Keratinocyte (primary cell): ENCODE data around the gene PSMD14. TPM values are rescaled to one million over a fixed set of nuclear protein-coding genes. Genes with fewer than 3 reads are reported as not detected.

Experiments used
- DNase-seq: peaks from one replicate; pipeline ENCODE4 v3.0.0-alpha.2; 2011; ENCODE audit warnings: low read depth, missing footprints, low spot score
- FAIRE-seq: peaks from 2 replicates; lab custom pipeline; 2011; peaks lifted over from hg19 to GRCh38; lab: Jason Lieb, UNC
- H2AFZ ChIP-seq: 2 replicates; pipeline ENCODE4 v1.6.0; 2012; ENCODE audit warnings: low read length, control low read depth, inconsistent platforms; ENCODE audit not compliant: control insufficient read depth
- H3K27ac ChIP-seq: 2 replicates; pipeline ENCODE4 v1.5.1; 2011; ENCODE audit warnings: low read length; ENCODE audit not compliant: control insufficient read depth, insufficient read depth
- H3K27me3 ChIP-seq: 3 replicates; pipeline ENCODE4 v1.6.0; 2011; ENCODE audit warnings: low read length; ENCODE audit not compliant: control insufficient read depth, insufficient read depth; ENCODE audit errors: extremely low read depth
- H3K36me3 ChIP-seq, 2 experiments: 2 replicates in 1 of 2; 3 replicates in 1 of 2; pipeline ENCODE4 v1.5.1; 2011; ENCODE audit warnings: low read length in 2 of 2, mild to moderate bottlenecking in 1 of 2; ENCODE audit not compliant: control insufficient read depth in 2 of 2, insufficient read depth in 2 of 2; ENCODE audit errors: extremely low read depth in 1 of 2
- H3K4me1 ChIP-seq: 3 replicates; pipeline ENCODE4 v1.5.1; 2011; ENCODE audit warnings: low read length; ENCODE audit not compliant: control insufficient read depth, insufficient read depth; ENCODE audit errors: extremely low read depth
- H3K4me2 ChIP-seq: 3 replicates; pipeline ENCODE4 v1.6.0; 2011; ENCODE audit warnings: low read depth, low read length; ENCODE audit not compliant: control insufficient read depth, insufficient read depth; ENCODE audit errors: extremely low read depth
- H3K4me3 ChIP-seq, 3 experiments: fragments of 200-600 bp in 1 of 3; sonication (generic) in 1 of 3; 2 replicates in 2 of 3; 3 replicates in 1 of 3; pipeline ENCODE4 v1.5.1; 2011 to 2016; ENCODE audit warnings: low read length in 3 of 3, mild to moderate bottlenecking in 3 of 3, control low read depth in 2 of 3, inconsistent platforms in 1 of 3, low read depth in 1 of 3, mixed read lengths in 1 of 3, mixed run types in 1 of 3, moderate library complexity in 1 of 3; ENCODE audit not compliant: control insufficient read depth in 2 of 3, insufficient read depth in 2 of 3; ENCODE audit errors: extremely low read depth in 1 of 3
- H3K79me2 ChIP-seq: 2 replicates; pipeline ENCODE4 v1.6.0; 2012; ENCODE audit warnings: low read length; ENCODE audit not compliant: control insufficient read depth, insufficient read depth
- H3K9ac ChIP-seq: 3 replicates; pipeline ENCODE4 v1.6.0; 2011; ENCODE audit warnings: low read length; ENCODE audit not compliant: control insufficient read depth, insufficient read depth; ENCODE audit errors: extremely low read depth
- H3K9me1 ChIP-seq: 3 replicates; pipeline ENCODE4 v1.6.0; 2011; ENCODE audit warnings: low read length; ENCODE audit not compliant: control insufficient read depth, insufficient read depth; ENCODE audit errors: extremely low read depth
- H3K9me3 ChIP-seq: 2 replicates; pipeline ENCODE4 v1.5.1; 2012; ENCODE audit warnings: low read depth, low read length; ENCODE audit not compliant: control insufficient read depth
- H4K20me1 ChIP-seq: 3 replicates; pipeline ENCODE4 v1.6.0; 2011; ENCODE audit warnings: low read length; ENCODE audit not compliant: control insufficient read depth, insufficient read depth; ENCODE audit errors: extremely low read depth
- EZH2 ChIP-seq: IDR thresholded peaks from one replicate; pipeline ENCODE4 v1.6.1; 2012; ENCODE audit warnings: inconsistent platforms, mild to moderate bottlenecking, low read length, moderate library complexity
- dilution Hi-C: fragments of 300-500 bp; cut with MboI; formaldehyde crosslinking; loops from one replicate; pipeline ENCODE4 v1.7.0; 2020; ENCODE audit warnings: low sequenced_read_pairs; ENCODE audit not compliant: extremely low pct_ligation_motif_present
- polyA plus RNA-seq, 5 experiments: library from polyadenylated mRNA; depleted of rRNA in 3 of 5; stranded (reverse) in 3 of 5; stranded (forward) in 1 of 5; unstranded in 1 of 5; fragments of >200 nt; gene quantifications; 1 replicate in 1 of 5; 2 replicates in 3 of 5; 3 replicates in 1 of 5; pipeline versions ENCODE4 v1.2.1 to v1.2.3, GENCODE V29; 2011 to 2012; ENCODE audit warnings: missing spikeins in 2 of 5, low read depth in 1 of 5, low replicate concordance in 1 of 5
- TF ChIP-seq, protein P1 (sequence below), 3 experiments: IDR thresholded peaks in 1 of 3; conservative IDR thresholded peaks in 1 of 3; optimal IDR thresholded peaks in 1 of 3; 2 replicates in 2 of 3; 3 replicates in 1 of 3; pipeline versions ENCODE3 to v1.5.1; 2011; ENCODE audit warnings: low read length in 3 of 3, mild to moderate bottlenecking in 3 of 3, moderate library complexity in 2 of 3, control low read depth in 1 of 3, inconsistent platforms in 1 of 3; ENCODE audit not compliant: insufficient read depth in 2 of 3; ENCODE audit errors: extremely low read depth in 1 of 3

The PSMD14 gene
- polyA plus RNA-seq, 1 donor (not counting 4 experiments of a cell fraction or from before 2014, with no cell fraction given): 136 TPM

DNA sequence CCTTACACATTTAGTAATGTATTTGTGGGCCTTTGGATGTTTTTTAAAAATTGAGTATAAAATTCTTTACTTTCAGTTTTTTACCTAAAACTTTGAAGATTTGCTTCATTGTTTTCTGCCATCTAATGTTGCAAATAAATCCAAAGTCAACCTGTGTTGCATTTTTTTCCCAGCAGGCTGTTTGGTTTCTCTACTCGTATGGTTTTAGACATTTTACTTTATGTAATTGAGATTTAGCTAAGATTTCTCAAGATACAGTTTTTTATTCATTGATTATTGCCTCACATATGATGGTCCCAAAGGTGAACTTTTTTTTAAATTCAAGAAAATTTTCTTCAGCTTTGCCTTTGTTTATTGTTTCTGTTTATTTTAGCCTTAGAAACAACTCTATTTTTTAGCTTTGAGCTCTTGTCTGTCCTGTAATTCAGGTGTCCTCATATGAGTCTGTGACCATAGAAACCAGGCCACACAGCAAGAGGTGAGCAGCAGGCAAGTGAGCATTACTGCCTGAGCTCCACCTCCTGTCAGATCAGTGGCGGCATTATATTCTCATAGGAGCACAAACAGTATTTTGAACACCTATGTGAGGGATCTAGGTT lies 54.4 kb downstream of the PSMD14 start:
- H3K9ac ChIP-seq: no peak overlapping the region
- no peaks in the 10 kb centered on the region for H3K27me3 ChIP-seq
- H3K79me2 ChIP-seq: peaks cover 47% of the 10 kb centered on the region
- H4K20me1 ChIP-seq: no peaks in the 10 kb centered on the region
- no peak overlapping the region for H3K4me3 ChIP-seq
- TF ChIP-seq, protein P1, sequence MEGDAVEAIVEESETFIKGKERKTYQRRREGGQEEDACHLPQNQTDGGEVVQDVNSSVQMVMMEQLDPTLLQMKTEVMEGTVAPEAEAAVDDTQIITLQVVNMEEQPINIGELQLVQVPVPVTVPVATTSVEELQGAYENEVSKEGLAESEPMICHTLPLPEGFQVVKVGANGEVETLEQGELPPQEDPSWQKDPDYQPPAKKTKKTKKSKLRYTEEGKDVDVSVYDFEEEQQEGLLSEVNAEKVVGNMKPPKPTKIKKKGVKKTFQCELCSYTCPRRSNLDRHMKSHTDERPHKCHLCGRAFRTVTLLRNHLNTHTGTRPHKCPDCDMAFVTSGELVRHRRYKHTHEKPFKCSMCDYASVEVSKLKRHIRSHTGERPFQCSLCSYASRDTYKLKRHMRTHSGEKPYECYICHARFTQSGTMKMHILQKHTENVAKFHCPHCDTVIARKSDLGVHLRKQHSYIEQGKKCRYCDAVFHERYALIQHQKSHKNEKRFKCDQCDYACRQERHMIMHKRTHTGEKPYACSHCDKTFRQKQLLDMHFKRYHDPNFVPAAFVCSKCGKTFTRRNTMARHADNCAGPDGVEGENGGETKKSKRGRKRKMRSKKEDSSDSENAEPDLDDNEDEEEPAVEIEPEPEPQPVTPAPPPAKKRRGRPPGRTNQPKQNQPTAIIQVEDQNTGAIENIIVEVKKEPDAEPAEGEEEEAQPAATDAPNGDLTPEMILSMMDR (optimal IDR thresholded peaks at IDR 0.05 in 1 of 3, IDR thresholded peaks at IDR 0.05 in 1 of 3, conservative IDR thresholded peaks at IDR 0.05 in 1 of 3; ENCODE audit: extremely low read depth in 1 of 3, insufficient read depth in 2 of 3, low read length in 3 of 3): no peak
- TF ChIP-seq EZH2: no peak
- H2AFZ ChIP-seq: no peak overlapping the region
- no peaks in the 10 kb centered on the region for H3K36me3 ChIP-seq
- no peaks in the 10 kb centered on the region for H3K9me1 ChIP-seq
- H3K27ac ChIP-seq: no peak overlapping the region
- no peaks in the 10 kb centered on the region for H3K9me3 ChIP-seq
- H3K4me1 ChIP-seq: peaks cover 13% of the 10 kb centered on the region
- H3K4me2 ChIP-seq: no peak overlapping the region
- no peak for DNase-seq
- no peak for FAIRE-seq
- dilution Hi-C loops: no loop called here

DNA sequence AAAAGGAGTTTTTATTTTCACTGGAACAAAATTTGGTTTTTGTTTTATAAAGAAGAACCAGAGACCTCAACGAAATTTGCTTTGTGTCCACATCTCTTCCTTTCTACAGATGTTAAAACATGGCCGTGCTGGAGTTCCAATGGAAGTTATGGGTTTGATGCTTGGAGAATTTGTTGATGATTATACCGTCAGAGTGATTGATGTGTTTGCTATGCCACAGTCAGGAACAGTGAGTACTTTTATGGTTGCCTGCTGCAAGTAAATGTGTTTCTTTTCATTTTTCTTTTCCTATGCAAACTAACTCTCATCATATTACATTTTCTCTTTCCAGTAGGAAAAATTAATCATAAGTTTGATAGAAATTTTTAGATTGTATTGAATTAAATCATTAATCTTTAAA lies 59.5 kb downstream of the PSMD14 start:
- H3K4me3 ChIP-seq: no peak overlapping the region
- no peaks in the 10 kb centered on the region for H4K20me1 ChIP-seq
- no peaks in the 10 kb centered on the region for H3K9me1 ChIP-seq
- DNase-seq: no peak
- H3K9me3 ChIP-seq: no peaks in the 10 kb centered on the region
- H3K27ac ChIP-seq: no peak overlapping the region
- peaks cover 23% of the 10 kb centered on the region for H3K79me2 ChIP-seq
- dilution Hi-C loops: no loop called here
- TF ChIP-seq, protein P1 (optimal IDR thresholded peaks at IDR 0.05 in 1 of 3, IDR thresholded peaks at IDR 0.05 in 1 of 3, conservative IDR thresholded peaks at IDR 0.05 in 1 of 3; ENCODE audit: extremely low read depth in 1 of 3, insufficient read depth in 2 of 3, low read length in 3 of 3): no peak
- no peak for TF ChIP-seq EZH2
- no peak overlapping the region for H2AFZ ChIP-seq
- FAIRE-seq: no peak
- no peaks in the 10 kb centered on the region for H3K36me3 ChIP-seq
- H3K4me2 ChIP-seq: no peak overlapping the region
- no peak overlapping the region for H3K9ac ChIP-seq
- H3K4me1 ChIP-seq: peaks cover 13% of the 10 kb centered on the region
- no peaks in the 10 kb centered on the region for H3K27me3 ChIP-seq
